ENCODE measurements around the gene ZNF100.
"Not testable (repeated sequence)": the region's sequence is repeated elsewhere in the genome, so short reads cannot be mapped to it uniquely, and the experiment has no call there.

Gene ZNF100

DNA sequence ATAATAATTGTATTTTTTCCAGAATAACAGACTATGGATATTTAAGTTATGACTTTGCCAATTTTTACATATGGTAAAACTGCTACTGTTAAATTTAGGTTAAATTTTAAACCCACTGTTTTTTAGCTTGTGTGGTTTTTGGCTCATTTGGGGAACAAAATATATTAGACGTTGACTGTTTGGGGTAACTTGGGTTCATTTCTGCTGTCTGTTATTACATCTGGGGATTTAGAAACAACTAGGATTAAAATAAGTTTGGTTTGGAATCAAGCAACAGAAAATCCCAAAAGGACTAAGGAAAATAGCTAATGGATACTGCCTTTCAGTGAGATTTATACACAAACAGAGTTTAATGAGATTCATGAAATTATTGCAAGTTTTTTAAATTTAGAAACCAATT, 92.9 kb downstream of the ZNF100 start:
- no peak overlapping the region for H3K4me3 ChIP-seq (ENCODE audit: low read length in 2 of 2)
- no peak overlapping the region for H3K27ac ChIP-seq (ENCODE audit: low read length)
- H3K9ac ChIP-seq (ENCODE audit: low read length in 2 of 2), result no peak overlapping the region
- H3K36me3 ChIP-seq (ENCODE audit: control insufficient read depth in 2 of 2, insufficient read depth in 2 of 2, low read length in 2 of 2), result no peaks in the 10 kb centered on the region
- H3K9me3 ChIP-seq (ENCODE audit: control insufficient read depth in 2 of 2, low read length in 2 of 2), result no peaks in the 10 kb centered on the region
- peaks cover 4% of the 10 kb centered on the region for H3K4me1 ChIP-seq (ENCODE audit: control insufficient read depth, insufficient read depth, low read length)
- H3K27me3 ChIP-seq (ENCODE audit: control insufficient read depth in 1 of 2, insufficient read depth in 2 of 2, low read length in 2 of 2), result peaks cover 0 to 3% of the 10 kb centered on the region in 2 donors

DNA sequence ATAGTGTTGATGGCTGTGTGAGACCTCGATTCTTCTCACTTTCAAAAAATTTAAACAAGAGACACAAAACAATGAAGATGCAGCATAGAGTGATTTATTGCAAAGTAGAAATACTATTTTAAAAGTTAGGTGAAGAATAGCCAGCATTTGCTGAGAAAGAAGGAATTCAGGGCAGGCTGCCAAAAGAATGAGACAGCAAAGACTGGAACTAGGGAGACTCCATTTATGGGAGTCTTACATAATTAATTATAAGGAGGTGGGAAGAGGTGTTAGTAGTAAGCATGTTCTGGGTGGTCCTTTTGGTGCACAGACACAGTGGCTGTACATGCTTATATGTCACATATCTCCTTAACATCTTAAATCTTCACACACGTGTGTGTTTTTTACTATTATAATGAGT, 93.9 kb downstream of the ZNF100 start:
- not testable (repeated sequence) for H3K36me3 ChIP-seq (ENCODE audit: control insufficient read depth in 2 of 2, insufficient read depth in 2 of 2, low read length in 2 of 2); H3K27ac ChIP-seq (ENCODE audit: low read length)

More for the DNA sequence above, 93.9 kb downstream of the ZNF100 start:
- H3K4me3 ChIP-seq (ENCODE audit: low read length in 2 of 2); H3K9me3 ChIP-seq (ENCODE audit: control insufficient read depth in 2 of 2, low read length in 2 of 2); H3K27me3 ChIP-seq (ENCODE audit: control insufficient read depth in 1 of 2, insufficient read depth in 2 of 2, low read length in 2 of 2); H3K4me1 ChIP-seq (ENCODE audit: control insufficient read depth, insufficient read depth, low read length); H3K9ac ChIP-seq (ENCODE audit: low read length in 2 of 2): not testable (repeated sequence)

Data from stomach smooth muscle (tissue), 2 donors.